ENCODE results near the gene COL5A2.

DNA sequence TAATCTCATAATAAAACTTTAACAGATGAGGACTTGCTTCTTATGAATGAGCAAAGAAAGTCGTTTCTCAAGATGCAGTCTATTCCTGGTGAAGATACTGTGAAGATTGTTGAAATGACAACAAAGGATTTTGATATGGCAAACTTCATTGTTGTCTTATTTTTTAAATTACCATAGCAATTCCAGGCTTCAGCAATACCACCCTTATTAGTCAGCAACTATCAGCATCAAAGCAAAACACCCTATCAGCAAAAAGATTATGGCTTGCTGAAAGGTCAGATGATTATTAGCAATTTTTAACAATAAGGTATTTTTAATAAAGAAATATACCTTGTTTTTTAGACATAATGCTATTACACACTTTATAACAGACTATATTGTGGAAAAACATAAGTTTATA is 88.3 kb downstream of the COL5A2 start:
- TF ChIP-seq, protein P1, sequence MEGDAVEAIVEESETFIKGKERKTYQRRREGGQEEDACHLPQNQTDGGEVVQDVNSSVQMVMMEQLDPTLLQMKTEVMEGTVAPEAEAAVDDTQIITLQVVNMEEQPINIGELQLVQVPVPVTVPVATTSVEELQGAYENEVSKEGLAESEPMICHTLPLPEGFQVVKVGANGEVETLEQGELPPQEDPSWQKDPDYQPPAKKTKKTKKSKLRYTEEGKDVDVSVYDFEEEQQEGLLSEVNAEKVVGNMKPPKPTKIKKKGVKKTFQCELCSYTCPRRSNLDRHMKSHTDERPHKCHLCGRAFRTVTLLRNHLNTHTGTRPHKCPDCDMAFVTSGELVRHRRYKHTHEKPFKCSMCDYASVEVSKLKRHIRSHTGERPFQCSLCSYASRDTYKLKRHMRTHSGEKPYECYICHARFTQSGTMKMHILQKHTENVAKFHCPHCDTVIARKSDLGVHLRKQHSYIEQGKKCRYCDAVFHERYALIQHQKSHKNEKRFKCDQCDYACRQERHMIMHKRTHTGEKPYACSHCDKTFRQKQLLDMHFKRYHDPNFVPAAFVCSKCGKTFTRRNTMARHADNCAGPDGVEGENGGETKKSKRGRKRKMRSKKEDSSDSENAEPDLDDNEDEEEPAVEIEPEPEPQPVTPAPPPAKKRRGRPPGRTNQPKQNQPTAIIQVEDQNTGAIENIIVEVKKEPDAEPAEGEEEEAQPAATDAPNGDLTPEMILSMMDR (IDR thresholded peaks at IDR 0.05), result no peak
- no peak for TF ChIP-seq POLR2AphosphoS5 (IDR thresholded peaks at IDR 0.05)
